OCI-LY7 (cell line): Measurements from ENCODE around the gene ACADSB. TPM values are rescaled to one million over a fixed set of nuclear protein-coding genes. Genes with fewer than 3 reads are reported as not detected.

Experiments
- BruUV-seq: library from RNA; stranded (reverse); fragments of 400-500 nt; replicated peaks from 2 replicates; lab custom pipeline; 2021; lab: Mats Ljungman, UMichigan
- CTCF ChIA-PET: fragments of 300-600 bp; sonication (Branson Sonifier 250); formaldehyde crosslinking; loops from one replicate; lab custom pipeline; 2022; ENCODE audit warnings: antibody characterized with exemption; ENCODE audit not compliant: unreplicated experiment; lab: Charles Lee
- POLR2A ChIA-PET: fragments of 300-600 bp; sonication (Branson Sonifier 250); formaldehyde crosslinking; loops from one replicate; lab custom pipeline; 2022; ENCODE audit warnings: antibody characterized with exemption; lab: Charles Lee
- DNase-seq: peaks from one replicate; pipeline ENCODE4 v3.0.0-alpha.2; 2015; ENCODE audit warnings: low spot score
- H2AFZ ChIP-seq: fragments of 200-600 bp; sonication (generic), shearing (Covaris generic); 2 replicates; pipeline ENCODE4 v1.6.1; 2014; ENCODE audit warnings: mild to moderate bottlenecking, antibody characterized with exemption, low read length, moderate library complexity
- H3K27ac ChIP-seq: fragments of 200-600 bp; sonication (generic); 2 replicates; pipeline ENCODE4 v1.5.1; 2014; ENCODE audit warnings: mixed run types, low read depth, mild to moderate bottlenecking, moderate library complexity, low read length, inconsistent platforms; ENCODE audit not compliant: poor library complexity, severe bottlenecking
- H3K36me3 ChIP-seq: fragments of 200-600 bp; sonication (generic); 2 replicates; pipeline ENCODE4 v1.6.1; 2014; ENCODE audit warnings: mild to moderate bottlenecking, antibody characterized with exemption, low read length, moderate library complexity, mixed read lengths; ENCODE audit not compliant: insufficient read depth
- H3K4me1 ChIP-seq: fragments of 200-600 bp; sonication (generic); 2 replicates; pipeline ENCODE4 v1.5.1; 2014; ENCODE audit warnings: mild to moderate bottlenecking, low read length; ENCODE audit not compliant: insufficient read depth, poor library complexity, severe bottlenecking
- H3K4me2 ChIP-seq: fragments of 200-600 bp; sonication (generic); 2 replicates; pipeline ENCODE4 v1.6.1; 2014; ENCODE audit warnings: mild to moderate bottlenecking, low read length
- H3K4me3 ChIP-seq: fragments of 200-600 bp; sonication (generic); 2 replicates; pipeline ENCODE4 v1.5.1; 2014; ENCODE audit warnings: mild to moderate bottlenecking, low read depth, low read length; ENCODE audit not compliant: poor library complexity, severe bottlenecking
- H3K79me2 ChIP-seq: fragments of 200-600 bp; sonication (generic); 2 replicates; pipeline ENCODE4 v1.6.1; 2016; ENCODE audit warnings: low read depth, mild to moderate bottlenecking, low read length, moderate library complexity, mixed read lengths; ENCODE audit not compliant: insufficient read depth
- H3K9me2 ChIP-seq: fragments of 200-600 bp; sonication (generic); 2 replicates; pipeline ENCODE4 v1.6.1; 2016; ENCODE audit warnings: mild to moderate bottlenecking, low read length, mixed read lengths; ENCODE audit not compliant: insufficient read depth
- H3K9me3 ChIP-seq: fragments of 200-600 bp; sonication (generic); 2 replicates; pipeline ENCODE4 v1.6.1; 2014; ENCODE audit warnings: mild to moderate bottlenecking, mixed run types, low read length, mixed read lengths
- H4K20me1 ChIP-seq: fragments of 200-600 bp; sonication (generic); 2 replicates; pipeline ENCODE4 v1.6.1; 2014; ENCODE audit warnings: mild to moderate bottlenecking, antibody characterized with exemption, low read length, moderate library complexity, mixed read lengths; ENCODE audit not compliant: insufficient read depth
- EZH2phosphoT487 ChIP-seq: fragments of 200-600 bp; sonication (generic); IDR thresholded peaks from 2 replicates; pipeline ENCODE4 v1.6.1; 2018; ENCODE audit warnings: low read depth, borderline replicate concordance, mild to moderate bottlenecking, mixed run types, antibody characterized with exemption, low read length, moderate library complexity, mixed read lengths
- intact Hi-C: fragments of 100-400 bp; cut with micrococcal nuclease; formaldehyde crosslinking; loops from one replicate; pipeline ENCODE4 v1.10.0; 2022; ENCODE audit not compliant: unreplicated experiment
- total RNA-seq, 2 experiments: library from RNA; depleted of rRNA in 1 of 2; stranded (reverse); fragments of >200 nt in 1 of 2; shearing (Covaris generic) in 1 of 2; gene quantifications; 2 replicates each; pipeline ENCODE4 v1.2.3, GENCODE V29; 2014 to 2022
- TF ChIP-seq, protein P1 (sequence below): fragments of 200-600 bp; sonication (generic); conservative IDR thresholded peaks from 2 replicates; pipeline ENCODE4 v1.5.1; 2014; ENCODE audit warnings: mild to moderate bottlenecking, antibody characterized with exemption, low read length, moderate library complexity, mixed read lengths

The ACADSB gene
- total RNA-seq, 2 experiments from 2014 or later, result 3.7 to 14.7 TPM

DNA sequence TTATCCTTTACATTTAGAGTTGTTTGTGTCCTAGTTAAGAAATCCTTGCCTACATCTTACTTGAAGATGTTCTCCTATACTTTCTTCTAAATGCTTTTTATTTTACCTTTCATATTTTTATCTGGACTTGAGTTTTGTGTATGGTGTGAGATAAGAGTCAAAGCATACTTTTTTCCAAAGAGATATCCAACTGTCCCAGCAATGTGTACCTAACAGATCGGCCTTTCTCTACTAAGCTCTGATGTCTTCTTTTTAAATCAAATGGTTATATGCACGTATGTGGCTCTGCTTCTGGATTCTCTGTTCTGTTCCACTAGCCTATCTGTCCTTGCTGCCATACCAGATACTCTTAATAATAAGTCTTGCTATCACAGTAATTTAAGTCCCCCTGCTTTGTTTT is 7.4 kb upstream of the ACADSB start:
- Histone ChIP-seq H3K27ac (no peak overlapping the region), H3K9me3 (no peaks in the 10 kb centered on the region), H3K4me3 (no peak overlapping the region), H3K36me3 (peaks cover 76% of the 10 kb centered on the region), H3K4me2 (no peak overlapping the region), H3K9me2 (no peaks in the 10 kb centered on the region), H3K4me1 (peaks cover 15% of the 10 kb centered on the region), H2AFZ (no peak overlapping the region), H4K20me1 (peaks cover 3% of the 10 kb centered on the region; the same call in 1 of the 2 replicates), H3K79me2 (peaks cover 56% of the 10 kb centered on the region)
- BruUV-seq, result no TSS peak
- intact Hi-C loops, result no loop called here
- TF ChIP-seq, protein P1, sequence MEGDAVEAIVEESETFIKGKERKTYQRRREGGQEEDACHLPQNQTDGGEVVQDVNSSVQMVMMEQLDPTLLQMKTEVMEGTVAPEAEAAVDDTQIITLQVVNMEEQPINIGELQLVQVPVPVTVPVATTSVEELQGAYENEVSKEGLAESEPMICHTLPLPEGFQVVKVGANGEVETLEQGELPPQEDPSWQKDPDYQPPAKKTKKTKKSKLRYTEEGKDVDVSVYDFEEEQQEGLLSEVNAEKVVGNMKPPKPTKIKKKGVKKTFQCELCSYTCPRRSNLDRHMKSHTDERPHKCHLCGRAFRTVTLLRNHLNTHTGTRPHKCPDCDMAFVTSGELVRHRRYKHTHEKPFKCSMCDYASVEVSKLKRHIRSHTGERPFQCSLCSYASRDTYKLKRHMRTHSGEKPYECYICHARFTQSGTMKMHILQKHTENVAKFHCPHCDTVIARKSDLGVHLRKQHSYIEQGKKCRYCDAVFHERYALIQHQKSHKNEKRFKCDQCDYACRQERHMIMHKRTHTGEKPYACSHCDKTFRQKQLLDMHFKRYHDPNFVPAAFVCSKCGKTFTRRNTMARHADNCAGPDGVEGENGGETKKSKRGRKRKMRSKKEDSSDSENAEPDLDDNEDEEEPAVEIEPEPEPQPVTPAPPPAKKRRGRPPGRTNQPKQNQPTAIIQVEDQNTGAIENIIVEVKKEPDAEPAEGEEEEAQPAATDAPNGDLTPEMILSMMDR, result no peak
- no peak for TF ChIP-seq EZH2phosphoT487
- DNase-seq, result no peak
- CTCF ChIA-PET, result no interaction called here
- POLR2A ChIA-PET, result no interaction called here

GRCh38 chr10:123004298-123004697 is 4.5 kb upstream of the ACADSB start:
- H3K9me3 ChIP-seq, result no peaks in the 10 kb centered on the region
- H3K9me2 ChIP-seq, result no peaks in the 10 kb centered on the region
- no peak overlapping the region for H3K27ac ChIP-seq
- peaks cover 72% of the 10 kb centered on the region for H3K79me2 ChIP-seq
- H2AFZ ChIP-seq, result no peak overlapping the region
- peaks cover 14% of the 10 kb centered on the region for H4K20me1 ChIP-seq
- TF ChIP-seq EZH2phosphoT487, result no peak
- intact Hi-C loops, result no loop called here
- H3K4me3 ChIP-seq, result no peak overlapping the region
- ChIA-PET CTCF (no interaction called here), POLR2A (interaction anchor here (1.0 kb wide), 1 partner anchor 23 kb away, joined by 3 read pairs; no protein-coding TSS in a partner anchor)
- H3K4me1 ChIP-seq, result peaks cover 24% of the 10 kb centered on the region
- peaks cover 56% of the 10 kb centered on the region for H3K36me3 ChIP-seq
- DNase-seq, result no peak
- no peak overlapping the region for H3K4me2 ChIP-seq
- no TSS peak for BruUV-seq

- BruUV-seq, result no TSS peak
- intact Hi-C loops, result loop anchor here (1.0 to 2.0 kb wide), 3 partner anchors 27 to 147 kb away; partner anchors contain the start of genes BUB3, C10orf88 and PSTK
- CTCF ChIA-PET, result no interaction called here
- Histone ChIP-seq H2AFZ (peak overlapping the region; percentile 79), H4K20me1 (peaks cover 14% of the 10 kb centered on the region), H3K9me2 (no peaks in the 10 kb centered on the region), H3K4me2 (peak overlapping the region; percentile 93), H3K4me1 (peaks cover 22% of the 10 kb centered on the region), H3K36me3 (peaks cover 29% of the 10 kb centered on the region; the same call in 1 of the 2 replicates), H3K9me3 (no peaks in the 10 kb centered on the region), H3K4me3 (peak overlapping the region; percentile 92), H3K79me2 (peaks cover 56% of the 10 kb centered on the region), H3K27ac (peak overlapping the region; percentile 52)
- peak; percentile 75 for DNase-seq
- no peak for TF ChIP-seq EZH2phosphoT487
- TF ChIP-seq, protein P1, result no peak
- POLR2A ChIA-PET, result interaction anchor here (0.9 to 2.9 kb wide), 9 partner anchors 8 to 52 kb away, joined by 3 to 11 read pairs (median 3); partner anchors contain the start of gene PSTK
These were observed 1.1 kb upstream of the ACADSB start for GRCh38 chr10:123007558-123008354.
